Amniotic stem cell (primary cell): ENCODE measurements around the gene ZNF749.
"Not testable (repeated sequence)": the region's sequence is repeated elsewhere in the genome, so short reads cannot be mapped to it uniquely, and the experiment has no call there.

Source experiments
- DNase-seq: peaks from one replicate; lab custom pipeline; 2025; lab: John Stamatoyannopoulos, UW

The ZNF749 gene

GRCh38 chr19:57466489-57466888 lies 31.4 kb downstream of the ZNF749 start:
- DNase-seq: no peak

GRCh38 chr19:57473646-57474045 lies 38.5 kb downstream of the ZNF749 start:
- DNase-seq: no peak

- peak; percentile 97 for DNase-seq
Observed at GRCh38 chr19:57477191-57478008, 42.3 kb downstream of the ZNF749 start, which contains the start of gene ZNF772. ZNF772 (minus strand) TSS chr19:57477566; CDS start chr19:57477309, 257 bp downstream.

GRCh38 chr19:57487477-57488298 lies 52.6 kb downstream of the ZNF749 start, which contains the start of gene ZNF419:
ZNF419 (plus strand) TSS chr19:57487750; CDS start chr19:57487951, 201 bp downstream.
- peak; percentile 71 for DNase-seq

- DNase-seq: not testable (repeated sequence)
Observed at GRCh38 chr19:57488299-57488644, 53.1 kb downstream of the ZNF749 start.
